IPS-18c (cell line): ENCODE data around the gene C5orf46.
"Not testable (repeated sequence)": the region's sequence is repeated elsewhere in the genome, so short reads cannot be mapped to it uniquely, and the experiment has no call there.

Experiments
- H3K4me3 ChIP-seq: 2 replicates; pipeline ENCODE4 v1.7.0; 2013; ENCODE audit warnings: low read depth, mild to moderate bottlenecking, low read length, moderate library complexity; ENCODE audit not compliant: insufficient read depth
- H3K9me3 ChIP-seq: one replicate; pipeline ENCODE4 v1.6.1; 2013; ENCODE audit warnings: mild to moderate bottlenecking, low read length, moderate library complexity; ENCODE audit not compliant: control insufficient read depth, insufficient read depth

Gene C5orf46

DNA sequence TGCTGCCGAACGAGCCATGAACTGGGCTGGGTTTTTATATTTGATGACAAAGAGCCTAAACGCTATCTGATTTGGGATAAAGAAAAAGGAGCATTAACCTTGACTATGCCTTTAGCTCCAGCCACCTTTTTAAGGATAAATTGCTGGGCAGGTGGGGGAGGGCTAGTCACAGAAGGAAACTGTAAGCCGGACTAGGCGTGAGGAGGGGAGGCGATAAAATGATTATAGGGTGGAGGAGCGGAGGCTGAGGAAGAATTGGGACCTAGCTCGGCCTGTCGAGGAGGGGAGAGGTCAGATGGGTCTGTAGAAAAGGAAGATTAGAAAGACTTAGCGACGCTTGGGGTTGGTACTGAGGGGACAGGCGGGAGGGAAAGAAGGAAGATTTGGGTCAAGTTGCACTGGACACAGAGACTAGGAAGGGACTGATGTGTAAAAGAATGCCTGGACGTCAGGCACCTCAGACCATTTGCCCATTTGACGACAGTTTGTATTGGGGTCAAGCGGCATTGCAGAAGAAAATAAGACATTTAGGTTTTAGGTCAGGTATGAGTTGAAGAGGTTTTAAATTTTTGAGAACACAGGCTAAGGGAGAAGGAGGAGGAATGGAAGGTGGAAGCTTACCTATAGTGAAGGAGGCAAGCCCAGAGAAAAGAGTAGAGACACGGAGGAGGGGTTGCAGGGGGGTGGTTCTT lies 33.4 kb downstream of the C5orf46 start:
- peak overlapping the region; percentile 72 for H3K4me3 ChIP-seq

DNA sequence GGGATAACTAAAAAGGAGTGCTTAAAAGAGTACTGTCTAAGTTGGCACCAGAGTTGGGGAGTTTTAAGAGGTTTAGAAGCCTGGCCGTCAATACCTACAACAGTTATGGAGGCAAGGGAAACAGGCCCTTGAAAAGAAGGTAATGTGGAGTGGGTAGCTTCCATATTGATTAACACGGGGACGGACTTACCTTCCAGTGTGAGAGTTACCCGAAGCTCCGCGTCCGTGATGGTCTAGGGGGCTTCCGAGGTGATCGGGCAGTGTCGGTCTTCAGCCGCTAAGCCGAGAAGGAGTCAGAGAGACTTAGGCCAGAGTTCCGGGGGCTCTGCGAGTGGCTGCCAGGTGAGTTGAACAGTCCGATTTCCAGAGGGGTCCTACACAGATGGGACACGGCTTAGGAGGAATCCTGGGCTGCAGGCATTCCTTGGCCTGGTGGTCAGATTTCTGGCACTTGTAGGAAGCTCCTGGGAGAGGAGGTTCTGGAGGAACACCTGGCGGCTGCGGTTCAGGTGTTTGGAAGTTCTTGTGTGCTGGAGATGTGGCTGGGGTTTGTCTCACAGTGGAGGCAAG lies 34.3 kb downstream of the C5orf46 start:
- H3K4me3 ChIP-seq, result peak overlapping the region; percentile 66
- H3K9me3 ChIP-seq, result not testable (repeated sequence)

More for the DNA sequence above, 33.4 kb downstream of the C5orf46 start:
- not testable (repeated sequence) for H3K9me3 ChIP-seq

- not testable (repeated sequence) for H3K9me3 ChIP-seq
- peak overlapping the region; percentile 26; the same call in 1 of the 2 replicates for H3K4me3 ChIP-seq
Observed at GRCh38 chr5:147869892-147870291, 36.4 kb downstream of the C5orf46 start.

GRCh38 chr5:147869112-147869511 lies 37.2 kb downstream of the C5orf46 start:
- no peaks in the 10 kb centered on the region for H3K9me3 ChIP-seq
- H3K4me3 ChIP-seq, result peak overlapping the region; percentile 26; the same call in 1 of the 2 replicates

- H3K9me3 ChIP-seq, result no peaks in the 10 kb centered on the region
- H3K4me3 ChIP-seq, result no peak overlapping the region
Observed at GRCh38 chr5:147863454-147864158, 42.7 kb downstream of the C5orf46 start.

DNA sequence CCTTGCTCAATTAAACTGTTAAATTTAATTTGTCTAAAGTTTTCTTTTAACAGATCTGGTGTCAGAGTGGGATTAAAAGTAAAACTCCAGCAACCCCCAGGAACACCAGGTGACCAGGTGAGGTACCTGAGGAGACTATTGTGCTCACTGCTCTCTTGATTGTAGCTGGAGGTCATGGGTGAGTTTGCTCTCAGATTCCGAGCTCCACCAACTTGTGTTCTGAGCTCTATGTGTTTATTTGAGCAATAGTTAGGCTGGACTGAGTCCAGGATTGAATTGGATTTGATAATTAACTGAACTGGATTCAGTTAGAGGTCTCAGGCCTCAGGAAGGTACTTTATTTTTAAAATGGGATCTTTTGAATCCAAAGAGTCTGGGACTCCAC lies 45.7 kb downstream of the C5orf46 start:
- Histone ChIP-seq H3K4me3 (no peak overlapping the region), H3K9me3 (no peaks in the 10 kb centered on the region)

GRCh38 chr5:147859962-147860640 lies 46.2 kb downstream of the C5orf46 start:
- no peak overlapping the region for H3K4me3 ChIP-seq
- H3K9me3 ChIP-seq, result no peaks in the 10 kb centered on the region

- Histone ChIP-seq H3K9me3 (no peaks in the 10 kb centered on the region), H3K4me3 (no peak overlapping the region)
Observed at GRCh38 chr5:147858565-147858964, 47.8 kb downstream of the C5orf46 start.

GRCh38 chr5:147857302-147858129 lies 48.8 kb downstream of the C5orf46 start:
- Histone ChIP-seq H3K9me3 (no peaks in the 10 kb centered on the region), H3K4me3 (no peak overlapping the region)

- H3K9me3 ChIP-seq, result no peaks in the 10 kb centered on the region
- H3K4me3 ChIP-seq, result no peak overlapping the region
Observed at GRCh38 chr5:147856801-147857200, 49.5 kb downstream of the C5orf46 start.

DNA sequence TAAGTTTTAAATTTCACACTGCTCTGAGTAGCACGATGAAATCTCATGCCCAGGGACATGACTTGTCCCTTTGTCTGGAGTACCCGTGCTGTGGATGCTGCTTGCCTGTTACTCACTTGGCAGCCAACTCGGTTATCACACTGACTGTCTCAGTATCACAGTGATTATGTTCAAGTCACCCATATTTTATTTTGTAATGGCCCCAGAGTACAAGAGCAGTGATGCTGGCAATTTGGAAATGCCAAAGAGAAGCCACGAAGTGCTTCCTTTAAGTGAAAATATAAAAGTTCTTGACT lies 50.6 kb downstream of the C5orf46 start:
- H3K9me3 ChIP-seq, result no peaks in the 10 kb centered on the region
- no peak overlapping the region for H3K4me3 ChIP-seq

DNA sequence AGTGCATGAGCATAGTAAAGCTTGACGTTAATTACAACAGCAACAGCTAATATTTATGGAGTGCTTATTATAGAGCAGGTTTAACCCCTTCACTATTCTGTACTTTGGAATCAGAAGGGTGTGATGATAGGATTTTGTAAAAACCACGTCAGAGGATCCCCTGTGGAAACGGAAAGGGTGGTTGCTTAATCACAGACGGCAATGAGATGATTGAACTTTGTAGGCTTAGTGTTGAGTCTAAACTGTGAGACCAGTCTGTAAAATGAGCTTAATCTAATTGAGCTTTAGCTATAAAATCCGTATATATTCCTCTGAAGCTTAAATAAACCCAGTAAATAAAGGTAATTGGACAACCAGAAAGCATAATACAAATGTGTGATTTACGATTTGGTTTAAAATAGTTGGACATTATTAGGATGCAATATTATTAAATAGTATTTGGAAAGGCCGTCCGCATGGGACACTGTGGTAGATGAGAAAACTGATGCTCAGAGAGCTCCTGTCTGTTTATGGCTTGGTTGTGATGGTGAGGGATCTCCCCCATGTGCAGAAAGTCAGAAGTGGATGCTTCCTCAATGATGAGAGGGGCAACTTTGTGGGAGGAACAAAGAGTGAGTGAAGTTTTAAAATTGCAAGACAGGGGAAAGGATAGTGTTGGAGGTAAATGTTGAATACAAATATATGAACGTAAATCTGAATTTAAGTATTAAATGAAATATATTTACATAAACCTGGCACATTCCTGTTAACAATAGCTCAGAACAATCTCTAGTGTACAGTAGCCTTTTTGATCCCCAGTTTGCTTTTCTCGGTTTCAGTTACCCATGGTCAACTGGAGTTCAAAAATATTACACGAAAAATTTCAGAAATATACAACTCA lies 51.2 kb downstream of the C5orf46 start:
- Histone ChIP-seq H3K4me3 (no peak overlapping the region), H3K9me3 (no peaks in the 10 kb centered on the region)

DNA sequence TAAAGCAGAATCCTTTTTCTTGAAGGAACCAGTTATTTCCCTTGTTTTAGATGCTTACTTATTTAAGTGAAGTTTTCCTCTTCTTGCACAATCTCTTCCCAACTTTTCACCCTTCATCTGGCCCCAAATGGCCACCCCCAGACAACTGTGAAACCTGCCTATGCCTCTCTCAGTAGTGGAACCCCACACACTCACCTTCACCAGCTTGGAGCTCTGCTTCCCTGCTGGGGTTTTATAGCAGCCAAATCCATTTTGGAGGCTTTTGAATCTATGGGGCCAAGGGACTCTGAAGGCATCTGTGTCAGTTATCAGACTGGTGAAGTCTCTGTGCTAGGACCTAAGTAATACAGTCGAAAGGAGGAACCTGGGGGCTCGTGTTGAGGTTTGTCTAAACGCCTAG lies 52.0 kb downstream of the C5orf46 start:
- Histone ChIP-seq H3K9me3 (no peaks in the 10 kb centered on the region), H3K4me3 (no peak overlapping the region)

GRCh38 chr5:147853372-147853987 lies 52.9 kb downstream of the C5orf46 start:
- no peak overlapping the region for H3K4me3 ChIP-seq
- H3K9me3 ChIP-seq, result no peaks in the 10 kb centered on the region

- no peaks in the 10 kb centered on the region for H3K9me3 ChIP-seq
- H3K4me3 ChIP-seq, result no peak overlapping the region
Observed at GRCh38 chr5:147852365-147852764, 54.0 kb downstream of the C5orf46 start.

DNA sequence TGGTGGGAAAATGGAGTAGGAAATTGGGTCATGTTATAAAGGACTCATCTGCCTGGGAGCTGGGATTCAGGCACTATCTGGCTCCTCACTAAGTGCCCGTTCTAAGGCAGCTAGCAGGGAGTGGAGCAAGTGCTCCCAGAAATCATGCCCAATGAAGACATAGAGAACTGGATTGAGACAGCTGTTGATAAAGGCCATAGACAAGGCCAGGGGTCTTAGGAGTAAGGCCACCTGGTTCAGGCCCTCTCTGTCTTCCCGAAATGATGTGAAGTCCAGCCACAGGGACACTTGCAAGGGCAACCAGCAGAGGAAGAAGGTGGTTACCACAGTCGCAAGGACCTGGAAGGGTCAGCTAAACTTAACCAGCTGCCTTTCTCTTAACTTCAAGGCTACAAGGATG lies 54.8 kb downstream of the C5orf46 start:
- Histone ChIP-seq H3K9me3 (no peaks in the 10 kb centered on the region), H3K4me3 (no peak overlapping the region)
